ENCODE results near the gene C1QTNF5. TPM values are rescaled to one million over a fixed set of nuclear protein-coding genes. Genes with fewer than 3 reads are reported as not detected.

The C1QTNF5 gene
- total RNA-seq, 4 donors from 2014 or later = 5.3 to 18.8 (median 10.3) TPM

GRCh38 chr11:119365071-119365591 is 24.4 kb upstream of the C1QTNF5 start:
- Histone ChIP-seq H3K4me3 (peak overlapping the region in 1 of 4 donors; percentile 76), H3K27me3 (peaks cover 0 to 41% (median 0%) of the 10 kb centered on the region in 4 donors), H3K4me1 (peaks cover 63 to 100% (median 77%) of the 10 kb centered on the region in 3 donors), H3K9me3 (no peaks in the 10 kb centered on the region), H3K27ac (peak overlapping the region; percentile 66 to 95 (median 90)), H3K36me3 (peaks cover 0 to under 1% (median 0%) of the 10 kb centered on the region in 3 donors)
- DNase-seq = no peak
- intact Hi-C loops (cut with DNase I) = no loop called here
- WGBS, 2 donors = 66 to 80% methylated on average over 6 of the region's 6 CpGs
- TF ChIP-seq POLR2A (IDR thresholded peaks at IDR 0.05) (no peak), CTCF (IDR thresholded peaks at IDR 0.05) (no peak)

GRCh38 chr11:119363851-119364590 is 23.3 kb upstream of the C1QTNF5 start:
- no peaks in the 10 kb centered on the region for H3K9me3 ChIP-seq
- peaks cover 53 to 97% (median 66%) of the 10 kb centered on the region in 3 donors for H3K4me1 ChIP-seq
- WGBS, 2 donors = no CpG with 5 or more reads among the region's 88 CpGs
- H3K36me3 ChIP-seq = peaks cover 0 to 11% (median 0%) of the 10 kb centered on the region in 3 donors
- TF ChIP-seq POLR2A (IDR thresholded peaks at IDR 0.05) (peak in 2 of 4 donors; percentile 59), CTCF (IDR thresholded peaks at IDR 0.05) (no peak)
- H3K4me3 ChIP-seq = peak overlapping the region; percentile 36 to 76 (median 60)
- intact Hi-C loops (cut with DNase I) = no loop called here
- DNase-seq = no peak
- H3K27me3 ChIP-seq = peaks cover 0 to 41% (median 0%) of the 10 kb centered on the region in 4 donors
- H3K27ac ChIP-seq = peak overlapping the region; percentile 66 to 95 (median 90)

GRCh38 chr11:119363081-119363850 is 22.6 kb upstream of the C1QTNF5 start:
- H3K36me3 ChIP-seq = peaks cover 0 to 19% (median 0%) of the 10 kb centered on the region in 3 donors
- intact Hi-C loops (cut with DNase I) = no loop called here
- WGBS, 2 donors = 30 to 44% methylated on average over 2 to 9 of the region's 44 CpGs
- TF ChIP-seq POLR2A (IDR thresholded peaks at IDR 0.05) (no peak), CTCF (IDR thresholded peaks at IDR 0.05) (no peak)
- H3K4me3 ChIP-seq = peak overlapping the region; percentile 36 to 76 (median 60)
- peaks cover 0 to 36% (median 0%) of the 10 kb centered on the region in 4 donors for H3K27me3 ChIP-seq
- H3K27ac ChIP-seq = peak overlapping the region; percentile 66 to 95 (median 90)
- peaks cover 48 to 89% (median 59%) of the 10 kb centered on the region in 3 donors for H3K4me1 ChIP-seq
- no peaks in the 10 kb centered on the region for H3K9me3 ChIP-seq
- no peak for DNase-seq

- TF ChIP-seq CTCF (IDR thresholded peaks at IDR 0.05) = no peak
- no peak for TF ChIP-seq POLR2A (IDR thresholded peaks at IDR 0.05)
- 82 to 94% methylated on average over 2 to 4 of the region's 5 CpGs for whole genome bisulfite sequencing, 2 donors
Observed at GRCh38 chr11:119362741-119363080, 22.0 kb upstream of the C1QTNF5 start.

More at GRCh38 chr11:119362741-119363080, 22.0 kb upstream of the C1QTNF5 start:
- Histone ChIP-seq H3K4me3 (peak overlapping the region; percentile 36 to 76 (median 60)), H3K36me3 (peaks cover 0 to 24% (median 0%) of the 10 kb centered on the region in 3 donors), H3K4me1 (peaks cover 42 to 84% (median 53%) of the 10 kb centered on the region in 3 donors), H3K27me3 (peaks cover 0 to 34% (median 0%) of the 10 kb centered on the region in 4 donors), H3K27ac (peak overlapping the region; percentile 66 to 95 (median 90)), H3K9me3 (no peaks in the 10 kb centered on the region)
- intact Hi-C loops (cut with DNase I) = no loop called here
- no peak for DNase-seq
